NCI-H1694 (cell line): ENCODE results near the gene SPTB.

ENCODE experiments used
- DNase-seq: peaks from one replicate; lab custom pipeline; 2025; lab: John Stamatoyannopoulos, UW

SPTB gene

DNA sequence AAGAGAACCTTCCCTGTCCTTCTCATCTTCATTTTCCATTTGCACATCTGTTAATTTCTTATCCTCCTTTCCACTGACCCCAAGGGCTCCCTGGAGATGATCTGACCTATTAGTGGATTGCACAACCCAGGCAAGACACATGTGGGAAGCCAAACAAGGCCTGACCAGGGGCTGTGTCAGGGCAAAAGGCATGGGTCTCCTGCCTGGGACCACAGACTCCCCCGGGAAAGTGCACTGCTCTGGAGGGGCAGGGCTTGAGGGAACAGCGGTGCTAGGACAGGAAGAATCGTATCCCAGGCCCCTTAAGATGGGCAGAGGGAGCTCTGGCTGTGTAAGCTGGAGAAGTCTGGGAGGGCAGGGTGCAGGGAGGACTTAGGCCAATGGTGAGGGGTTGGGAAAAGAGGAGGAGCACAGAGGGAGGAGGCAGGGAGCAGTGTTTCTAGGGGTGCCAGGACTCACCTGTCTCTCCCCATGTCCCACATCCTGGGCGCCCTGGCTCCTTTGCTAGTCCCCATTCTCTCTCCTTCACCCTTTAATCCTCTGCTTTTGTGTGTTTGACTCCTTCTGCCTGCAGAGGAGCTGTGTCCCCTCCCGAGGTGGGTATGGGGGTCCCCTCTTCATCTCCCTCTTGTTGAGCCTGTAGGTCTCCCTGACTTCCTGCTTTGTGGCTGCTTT lies 150.2 kb downstream of the SPTB start:
- no peak for DNase-seq

DNA sequence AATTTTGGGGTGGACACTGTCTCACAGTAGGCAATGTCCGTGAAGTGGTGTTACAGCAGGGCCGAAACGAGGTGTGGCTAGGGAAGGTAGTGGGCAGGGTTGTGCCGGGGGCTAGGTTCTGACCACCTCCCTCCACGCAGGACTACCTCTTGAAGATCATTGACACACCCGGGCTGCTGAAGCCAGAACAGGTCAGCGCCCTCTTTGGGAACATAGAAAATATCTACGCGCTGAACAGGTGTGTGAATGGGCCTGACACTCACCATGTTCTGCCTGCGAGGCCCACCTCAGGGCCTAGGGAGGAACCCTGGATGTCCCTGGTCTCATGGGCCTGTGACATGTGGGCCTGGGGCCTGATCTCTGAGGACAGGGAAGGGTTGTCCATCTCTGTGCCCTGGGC lies 150.9 kb downstream of the SPTB start:
- DNase-seq, result no peak

DNA sequence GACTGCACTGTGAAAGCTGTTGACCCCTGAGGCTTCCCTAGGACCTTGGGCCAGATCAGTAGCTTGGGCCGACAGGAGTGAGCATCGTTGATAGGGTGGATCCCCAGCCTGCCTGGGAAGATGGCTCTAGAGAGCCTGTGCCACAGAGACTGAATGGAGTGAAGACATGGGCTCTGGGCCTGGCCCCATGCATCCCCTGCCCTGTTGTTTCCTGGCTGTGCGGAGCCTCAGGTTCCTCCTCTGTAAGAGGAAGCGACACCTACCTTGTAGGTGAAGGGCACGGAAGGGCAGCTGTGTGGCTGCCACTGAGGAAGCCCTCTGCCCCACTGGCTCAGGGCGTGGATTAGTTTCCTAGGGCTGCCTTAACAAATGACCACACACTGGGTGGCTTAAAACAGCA lies 151.6 kb downstream of the SPTB start:
- no peak for DNase-seq

DNA sequence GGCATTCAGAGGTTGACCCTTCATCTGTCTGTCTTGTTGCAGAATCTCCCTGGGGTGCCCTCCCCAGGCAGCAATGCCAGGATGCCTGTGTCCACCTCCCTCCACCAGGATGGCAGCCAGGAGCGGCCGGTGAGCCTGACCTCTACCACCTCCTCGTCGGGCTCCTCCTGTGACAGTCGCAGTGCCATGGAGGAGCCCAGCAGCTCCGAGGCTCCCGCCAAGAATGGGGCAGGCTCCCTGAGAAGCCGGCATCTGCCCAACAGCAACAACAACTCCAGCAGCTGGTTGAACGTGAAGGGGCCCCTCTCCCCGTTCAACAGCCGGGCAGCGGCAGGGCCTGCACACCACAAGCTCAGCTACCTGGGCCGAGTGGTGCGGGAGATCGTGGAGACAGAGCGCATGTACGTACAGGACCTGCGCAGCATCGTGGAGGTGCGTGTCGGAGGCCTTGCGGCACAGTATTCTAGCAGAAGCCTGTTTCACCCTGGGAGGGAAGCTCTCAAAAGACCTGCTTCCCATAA lies 152.1 kb downstream of the SPTB start:
- no peak for DNase-seq

DNA sequence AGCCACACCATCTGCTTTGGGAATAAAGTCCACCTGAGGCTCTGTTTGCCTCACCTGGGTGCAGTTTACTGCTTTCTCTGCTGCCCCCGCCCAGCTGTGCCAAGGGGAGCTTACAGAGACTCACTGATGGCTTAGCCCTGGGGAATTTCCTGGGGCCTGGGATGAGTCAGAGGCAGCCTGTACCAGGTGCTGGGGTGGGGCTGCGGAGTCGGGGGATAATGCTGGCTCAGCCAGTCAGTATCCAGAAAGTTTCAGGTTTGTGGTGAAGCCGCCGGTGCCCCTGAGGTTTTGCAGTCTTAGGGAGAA lies 153.2 kb downstream of the SPTB start:
- no peak for DNase-seq

DNA sequence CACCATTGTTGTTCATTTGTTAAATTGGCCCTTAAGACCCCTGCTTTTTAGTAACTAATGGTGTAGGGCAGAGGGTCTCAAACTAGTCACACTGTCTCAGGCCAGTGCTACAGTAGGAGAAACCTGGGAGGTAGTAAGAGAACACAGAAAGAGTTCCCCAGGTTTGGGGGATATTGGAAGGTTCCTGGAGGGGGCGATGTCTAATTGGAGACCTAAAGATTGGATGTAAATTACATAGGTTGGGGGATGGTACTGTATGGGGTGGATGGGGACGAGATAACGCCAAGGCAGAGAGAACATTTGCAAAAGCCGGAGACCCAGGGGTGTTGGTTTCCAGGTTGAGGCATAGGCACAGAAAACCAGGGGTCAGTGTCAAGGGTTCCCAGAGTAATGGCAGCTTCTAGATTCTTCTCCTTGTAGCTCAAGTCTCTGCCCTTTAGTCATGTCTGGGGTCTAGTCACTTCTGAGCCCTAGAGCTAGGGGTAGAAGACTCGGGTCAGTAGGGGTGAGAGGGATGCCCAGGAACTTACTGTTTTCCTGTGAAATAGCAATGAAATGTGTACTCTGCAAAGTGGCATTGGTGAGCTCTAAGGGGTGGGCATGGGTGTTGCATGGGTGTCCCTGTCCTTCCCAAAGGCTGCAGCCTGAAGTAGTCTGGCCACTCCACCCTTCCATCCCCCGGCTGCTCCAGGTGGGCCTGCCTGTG lies 153.7 kb downstream of the SPTB start:
- no peak for DNase-seq

DNA sequence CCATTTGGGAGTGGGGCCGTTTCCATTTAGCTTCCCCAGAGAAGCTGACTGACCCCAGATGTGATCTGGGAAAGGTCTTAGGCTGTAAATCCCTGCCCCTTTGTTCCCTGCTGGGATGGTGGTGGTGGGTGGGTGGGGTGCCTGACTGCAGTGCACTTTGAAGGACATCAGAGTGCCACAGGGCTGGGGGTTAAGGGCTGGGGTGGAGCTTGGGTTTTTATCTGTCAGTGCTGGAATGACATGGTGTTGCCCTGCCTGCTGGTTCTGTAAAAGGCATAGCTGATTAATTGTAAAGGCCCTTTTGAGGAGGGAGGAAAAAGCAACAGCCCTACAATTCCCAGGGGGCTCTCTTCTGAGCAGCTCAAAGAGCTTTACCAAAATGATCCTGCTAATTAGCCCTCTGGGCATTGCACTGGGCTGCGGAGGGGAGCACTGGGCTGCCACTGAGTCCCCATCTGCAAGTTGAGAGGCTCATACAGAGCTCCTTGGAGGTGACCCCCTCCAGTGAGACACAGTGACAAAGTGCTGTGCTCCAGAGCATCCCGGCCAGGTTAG lies 154.4 kb downstream of the SPTB start:
- DNase-seq, result no peak

DNA sequence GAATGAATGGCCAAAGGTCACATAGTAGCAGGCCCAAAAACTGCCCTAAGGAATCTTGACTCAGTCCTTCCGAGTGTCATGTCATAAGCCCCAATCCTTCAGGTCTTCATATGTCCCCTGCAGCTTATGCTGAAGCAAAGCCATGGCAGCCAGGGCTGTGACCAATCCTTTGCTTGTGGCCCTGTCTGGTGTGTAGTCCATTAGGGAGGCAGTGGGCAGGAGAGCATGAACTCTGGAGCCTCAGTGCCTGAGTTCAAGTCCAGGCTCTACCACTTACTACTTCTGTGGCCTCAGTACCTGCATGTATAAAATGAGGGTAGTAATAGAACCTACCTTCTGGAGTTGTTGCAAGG lies 155.2 kb downstream of the SPTB start:
- no peak for DNase-seq

DNA sequence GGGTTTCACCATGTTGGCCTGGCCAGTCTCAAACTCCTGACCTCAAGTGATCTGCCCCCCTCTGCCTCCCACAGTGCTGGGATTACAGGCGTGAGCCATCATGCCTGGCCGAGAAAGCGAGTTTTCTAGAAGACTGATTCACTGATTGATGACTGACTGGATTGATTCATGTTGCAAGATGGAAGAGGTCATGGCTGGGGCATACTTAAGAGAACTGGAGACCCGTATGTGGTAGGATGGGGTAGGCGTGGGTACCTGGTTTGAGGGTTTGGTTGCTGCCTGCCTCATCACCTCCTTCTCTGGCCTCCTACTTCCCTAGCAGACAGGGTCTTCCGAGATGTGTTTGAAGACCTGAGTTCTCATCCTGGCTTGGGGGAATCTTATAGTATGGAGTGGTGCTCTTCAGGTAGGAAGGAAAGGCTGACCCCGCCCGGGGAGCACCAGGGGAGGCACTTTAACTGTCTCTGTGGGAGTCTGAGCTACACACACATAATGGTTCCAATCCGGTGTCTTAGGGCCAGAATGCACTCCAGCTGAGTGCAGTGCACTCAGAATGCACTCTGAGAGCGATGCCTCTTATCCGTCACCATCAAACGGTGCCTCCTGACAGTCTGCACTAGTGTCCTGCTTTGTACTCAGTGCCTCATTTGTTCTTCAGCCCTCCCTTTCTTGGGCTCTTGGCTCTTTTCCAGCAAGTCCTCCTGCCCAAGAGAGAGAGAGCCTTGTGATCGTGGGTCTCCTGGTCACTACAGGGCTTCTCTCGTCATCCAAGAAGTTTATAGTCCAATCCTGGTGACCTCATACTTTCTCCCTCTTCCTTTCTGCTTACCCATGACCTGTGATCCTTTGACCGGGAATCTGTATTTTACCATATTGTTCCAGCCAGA lies 155.8 kb downstream of the SPTB start:
- DNase-seq, result no peak

DNA sequence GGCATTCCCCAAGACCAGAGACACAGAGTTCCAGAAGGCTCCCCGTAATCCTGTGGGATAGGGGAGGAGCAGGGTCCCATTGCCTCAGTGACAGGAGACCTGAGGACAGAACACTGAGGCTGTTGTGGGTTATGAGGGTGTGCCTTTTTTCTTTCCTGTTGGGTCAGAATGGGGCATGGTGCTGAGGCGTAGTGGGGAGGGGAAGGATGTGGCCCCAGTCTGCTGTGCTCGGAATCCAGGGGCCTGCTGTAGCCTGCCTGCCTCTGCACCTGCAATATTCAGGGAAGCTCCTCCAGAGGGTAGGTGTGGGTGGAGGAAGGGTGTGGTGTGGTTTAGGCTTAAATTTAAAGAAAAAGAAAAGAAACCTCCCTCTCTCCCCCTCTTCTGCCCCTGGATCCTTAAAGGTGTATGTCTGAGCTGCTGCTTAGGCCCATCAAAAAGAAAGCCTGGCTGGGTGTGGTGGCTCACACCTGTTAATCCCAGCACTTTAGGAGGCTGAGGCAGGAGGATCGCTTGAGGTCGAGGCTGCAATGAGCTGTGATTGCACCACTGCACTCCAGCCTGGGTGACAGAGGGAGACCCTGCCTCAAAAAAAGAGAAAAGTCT lies 156.8 kb downstream of the SPTB start:
- DNase-seq, result no peak

DNA sequence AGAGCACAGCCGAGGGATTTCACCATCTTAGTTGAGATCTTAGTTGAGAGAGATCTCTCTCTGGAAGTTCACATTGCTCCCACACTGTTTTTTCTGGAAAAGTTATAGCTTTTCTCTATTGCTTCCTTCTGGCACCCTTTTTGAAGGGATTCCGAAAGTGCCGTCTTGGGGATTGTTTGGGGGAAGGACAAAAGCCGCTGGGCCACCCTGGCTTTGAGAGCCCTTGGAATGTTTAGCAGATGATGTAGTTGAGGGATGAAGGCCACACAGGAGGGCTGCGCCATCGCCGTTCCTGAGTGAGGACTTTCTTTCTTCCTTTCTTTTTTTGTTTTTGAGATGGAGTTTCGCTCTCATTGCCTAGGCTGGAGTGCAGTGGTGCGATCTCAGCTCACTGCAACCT lies 157.8 kb downstream of the SPTB start:
- DNase-seq, result no peak

DNA sequence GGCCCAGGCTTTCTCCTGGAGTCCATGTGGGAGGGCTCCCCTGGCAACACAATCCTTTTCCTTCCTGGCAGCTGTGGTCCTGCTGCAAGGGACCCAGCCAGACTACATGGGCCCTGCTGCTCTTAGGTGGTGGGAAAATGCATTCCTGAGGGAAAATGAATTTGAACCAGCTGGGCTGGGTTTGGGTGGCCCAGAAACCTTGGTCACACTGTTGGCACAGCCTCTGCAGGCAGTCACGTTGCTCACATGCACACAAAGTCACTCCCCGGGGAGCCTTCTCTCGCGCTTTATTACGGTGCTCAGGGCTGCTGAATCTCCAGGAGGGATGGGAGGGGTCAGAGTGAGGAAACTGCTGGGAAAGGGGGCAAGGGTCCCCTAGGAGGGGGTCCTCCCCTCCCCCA lies 158.3 kb downstream of the SPTB start:
- no peak for DNase-seq

DNA sequence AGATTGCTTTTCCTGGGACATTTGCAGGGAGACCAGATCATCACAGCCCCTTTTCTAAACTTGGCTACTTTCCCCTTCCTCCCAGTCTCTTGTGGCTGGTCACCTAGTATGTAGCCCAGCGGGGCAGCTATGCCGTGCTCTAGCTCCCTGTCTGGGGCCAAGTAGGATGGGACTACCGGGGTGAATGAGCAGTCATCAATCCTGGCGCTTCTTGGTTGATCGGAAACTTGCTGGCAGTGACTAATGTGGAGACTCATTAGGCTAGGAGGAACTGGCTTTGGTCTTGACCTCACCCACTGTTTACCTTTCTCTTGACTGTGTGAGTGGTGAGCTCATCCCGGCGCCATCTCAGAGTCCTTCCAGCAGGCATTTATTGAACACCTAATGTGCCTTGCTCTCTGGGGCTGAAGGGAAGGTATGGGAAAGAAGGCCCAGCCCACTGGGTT lies 159.6 kb downstream of the SPTB start:
- DNase-seq, result no peak

DNA sequence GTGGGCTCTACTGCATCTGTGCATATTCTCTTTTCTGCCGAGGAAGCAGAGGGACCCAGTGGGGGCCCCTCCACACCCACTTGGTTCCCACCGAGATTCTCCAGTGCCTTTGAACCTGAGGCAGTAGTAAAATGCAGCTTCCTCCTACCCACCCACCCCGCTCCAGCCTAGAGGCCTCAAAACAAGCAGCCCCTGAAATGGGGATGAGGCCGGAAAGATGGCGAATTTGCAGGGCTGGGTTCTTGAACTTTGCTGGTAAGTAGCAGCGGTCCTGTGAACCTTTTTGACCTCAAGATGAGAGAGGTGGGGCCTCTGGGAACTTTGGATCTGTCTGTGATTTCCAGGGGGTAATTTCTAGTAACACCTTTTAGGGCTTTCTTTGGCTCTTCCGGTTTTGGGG lies 160.1 kb downstream of the SPTB start:
- DNase-seq, result no peak

DNA sequence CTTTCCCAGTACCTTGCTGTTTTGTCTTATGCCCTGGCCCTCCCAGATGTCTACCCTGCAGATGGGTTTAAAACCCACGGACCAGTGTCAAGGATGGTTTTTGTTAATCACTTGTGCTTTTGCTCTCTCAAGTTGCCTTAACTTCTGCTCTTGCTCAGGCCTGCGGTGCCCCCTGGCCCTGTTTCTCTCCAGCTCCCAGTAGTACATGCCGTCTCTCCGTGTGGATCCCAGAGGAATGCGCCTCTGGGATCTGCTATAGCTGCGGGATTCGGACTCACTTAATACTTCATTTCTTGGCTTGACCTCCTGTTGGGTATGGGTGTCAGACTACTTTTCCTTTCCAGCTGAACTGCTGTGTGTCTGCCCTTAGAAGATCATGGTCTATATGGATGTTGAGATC lies 160.9 kb downstream of the SPTB start:
- no peak for DNase-seq

DNA sequence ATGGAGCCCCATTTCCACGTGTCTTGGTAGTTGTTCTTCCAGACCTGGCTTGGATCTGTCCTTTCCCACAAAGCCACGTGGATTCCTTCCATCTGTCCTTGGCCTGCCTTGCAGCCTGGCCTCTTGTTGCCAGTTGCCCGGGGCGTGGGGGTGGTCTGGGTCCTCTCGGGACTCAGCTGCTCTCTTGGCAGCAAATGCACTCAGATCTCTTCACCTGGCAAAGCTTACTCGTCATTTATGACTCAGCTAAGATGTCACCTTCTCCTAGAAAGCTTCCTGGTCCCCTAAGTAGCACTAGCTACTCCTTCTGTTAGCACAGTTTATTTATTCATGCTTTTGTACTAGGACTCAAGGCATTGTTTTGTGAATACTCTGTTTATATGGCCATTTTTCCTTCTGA lies 161.8 kb downstream of the SPTB start:
- no peak for DNase-seq

DNA sequence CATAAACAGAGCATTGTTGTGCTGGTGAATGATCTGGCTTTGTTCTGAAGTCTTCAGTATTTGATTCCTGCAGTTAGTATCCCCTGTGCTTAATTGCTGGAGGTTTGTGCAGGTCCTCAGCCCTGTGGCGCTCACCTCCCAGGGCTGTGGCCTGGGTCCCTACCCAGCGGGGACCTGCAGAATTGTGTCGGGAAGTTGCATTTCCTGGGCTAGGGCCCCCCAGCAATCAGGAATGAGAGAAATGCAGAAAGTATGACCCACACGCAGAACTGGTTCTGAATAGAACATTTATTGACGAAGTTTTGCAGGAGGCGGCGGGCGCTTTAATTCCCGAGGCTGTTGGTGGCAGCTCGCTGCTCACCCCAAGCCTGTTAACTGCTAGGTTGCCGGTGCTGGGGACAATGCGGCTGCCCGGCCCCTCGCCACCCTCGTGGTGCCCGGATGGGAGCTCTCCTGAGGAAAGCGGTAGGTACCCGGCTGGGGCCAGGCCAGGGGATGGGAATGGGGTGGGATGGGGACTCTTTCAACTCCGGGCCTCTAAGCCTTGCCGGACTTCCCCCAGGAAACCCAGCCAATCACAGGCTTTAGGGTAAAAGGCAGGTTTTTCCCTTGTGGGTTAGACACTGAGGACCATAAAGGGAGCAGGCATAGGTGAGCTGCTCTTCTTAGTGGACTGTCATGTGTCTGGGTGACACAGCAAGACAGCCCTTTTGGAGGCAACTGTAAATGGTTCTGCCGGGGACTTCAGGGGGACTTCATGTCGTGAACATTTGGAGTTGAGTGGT lies 163.9 kb downstream of the SPTB start:
- no peak for DNase-seq

DNA sequence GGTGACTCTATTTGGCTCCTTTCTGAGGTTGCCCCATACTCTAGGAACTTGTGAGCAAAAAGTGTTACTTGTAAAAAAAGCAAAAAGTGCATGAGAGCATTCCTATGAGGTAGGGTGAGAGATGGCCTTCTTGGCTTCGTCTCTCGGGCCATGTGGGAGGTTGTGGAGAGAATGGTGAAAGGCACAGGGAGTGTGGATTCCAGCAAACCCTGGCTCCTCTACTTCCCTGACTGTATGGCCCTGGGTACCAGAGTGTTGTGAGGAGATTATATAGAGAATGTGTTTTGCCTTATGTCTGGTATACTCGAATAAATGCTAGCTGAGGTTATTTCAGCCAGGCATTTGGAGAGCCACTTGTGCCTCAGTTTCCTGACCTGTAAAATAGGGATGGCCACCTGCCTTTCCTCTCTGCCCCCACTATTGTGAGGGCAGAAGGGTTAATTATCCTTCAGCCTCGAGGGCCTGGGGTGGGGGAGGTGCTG lies 164.5 kb downstream of the SPTB start:
- DNase-seq, result no peak

DNA sequence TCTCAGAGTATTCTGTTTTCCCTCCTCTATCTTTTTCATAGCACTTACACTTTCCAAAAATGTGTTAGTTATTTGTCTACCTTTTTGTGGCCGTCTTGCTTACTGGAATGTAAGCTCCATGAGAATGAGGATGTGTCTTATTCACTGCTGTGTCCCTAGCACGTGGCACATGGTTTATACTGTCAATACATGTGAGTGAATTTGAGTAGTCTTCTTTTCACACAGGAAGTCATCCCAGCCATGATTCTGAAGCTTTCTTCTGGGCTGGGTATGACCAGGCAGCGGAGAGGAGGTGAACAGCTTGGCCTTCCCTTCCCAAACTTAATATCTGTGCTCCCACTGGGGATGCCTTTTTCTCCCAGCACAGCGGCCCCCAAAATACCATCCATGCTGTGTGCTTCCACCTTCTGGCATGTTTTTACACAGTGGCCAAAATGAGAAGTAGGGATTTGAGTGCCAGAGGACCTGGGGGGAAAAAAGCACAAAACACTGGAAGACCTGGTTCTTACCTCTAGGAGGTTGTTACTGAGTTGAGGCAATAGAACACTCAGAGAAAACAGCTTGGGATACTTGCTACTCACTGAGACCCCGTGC lies 165.2 kb downstream of the SPTB start:
- DNase-seq, result no peak

DNA sequence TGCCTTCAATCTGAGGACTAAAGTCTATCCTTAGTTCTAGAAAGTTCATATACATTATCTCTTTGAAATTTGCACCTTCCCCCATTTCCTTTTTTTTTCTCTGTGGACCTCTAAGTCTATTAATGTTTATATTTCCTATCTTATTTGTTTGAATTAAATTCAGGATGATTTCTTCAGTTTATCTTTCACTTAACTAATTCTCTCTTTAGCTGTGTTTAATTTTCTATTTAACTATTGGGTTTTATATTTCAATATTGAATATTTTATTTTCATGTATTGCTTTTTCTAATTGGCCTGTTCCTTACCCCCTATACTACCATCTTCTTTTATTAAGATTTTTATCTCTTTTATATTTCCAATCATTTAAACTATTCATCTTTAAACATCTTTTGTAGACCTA lies 166.0 kb downstream of the SPTB start:
- DNase-seq, result no peak

DNA sequence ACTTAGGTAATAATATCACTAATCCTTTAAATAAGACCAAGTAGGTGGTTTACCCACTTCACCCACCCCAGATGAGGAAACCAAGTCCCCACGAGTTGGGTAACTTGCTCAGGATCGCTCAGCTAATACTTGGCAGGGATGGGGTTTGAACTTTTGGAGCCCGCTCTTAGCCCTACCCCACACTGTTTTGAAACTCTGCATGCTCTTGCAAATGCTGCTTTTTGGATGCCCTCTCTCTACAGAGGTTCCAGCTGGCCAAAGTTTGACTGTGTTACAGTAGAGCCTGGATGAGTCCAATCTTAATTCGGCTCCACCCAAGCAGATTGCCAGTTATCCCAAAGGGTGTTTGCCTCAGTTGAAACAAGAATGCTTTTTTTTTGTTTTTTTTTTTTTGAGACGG lies 168.7 kb downstream of the SPTB start:
- DNase-seq, result no peak
